HG03378 (cell line): ENCODE results near the gene ANP32B.
A peak's percentile ranks its signal among the peaks of the same experiment; 100 is the strongest.
"Not testable (repeated sequence)": the region's sequence is repeated elsewhere in the genome, so short reads cannot be mapped to it uniquely, and the experiment has no call there.

Source experiments
- ATAC-seq: cut with Tn5 transposase; IDR thresholded peaks from one replicate; pipeline ENCODE4 v1.9.1; 2021; ENCODE audit warnings: mild to moderate bottlenecking, moderate library complexity; ENCODE audit not compliant: unreplicated experiment

Gene ANP32B

GRCh38 chr9:97982683-97983588 lies at the start of gene ANP32B:
Gene ANP32B, plus strand, starts transcription at chr9:97983341. Its CDS starts 215 bp downstream, at chr9:97983556.
- peak; percentile 55 for ATAC-seq

GRCh38 chr9:97934321-97935115 lies 48.6 kb upstream of the ANP32B start:
- ATAC-seq: no peak

GRCh38 chr9:97935276-97935675 lies 47.9 kb upstream of the ANP32B start:
- ATAC-seq: no peak

GRCh38 chr9:97936998-97937397 lies 46.1 kb upstream of the ANP32B start:
- ATAC-seq: no peak

- ATAC-seq: no peak
Observed at GRCh38 chr9:97938081-97938644, 45.0 kb upstream of the ANP32B start, which contains the start of gene HEMGN. Gene HEMGN, minus strand, starts transcription at chr9:97938172. Its CDS starts 36 bp downstream, at chr9:97938136.

GRCh38 chr9:97940233-97940632 lies 42.9 kb upstream of the ANP32B start:
- no peak for ATAC-seq

GRCh38 chr9:97940741-97941140 lies 42.4 kb upstream of the ANP32B start:
- ATAC-seq: no peak

- ATAC-seq: no peak
Observed at GRCh38 chr9:97941323-97941722, 41.8 kb upstream of the ANP32B start.

GRCh38 chr9:97943308-97943855 lies 39.8 kb upstream of the ANP32B start:
- no peak for ATAC-seq

GRCh38 chr9:97944612-97945011 lies 38.5 kb upstream of the ANP32B start:
- no peak for ATAC-seq

GRCh38 chr9:97945470-97945869 lies 37.7 kb upstream of the ANP32B start:
- not testable (repeated sequence) for ATAC-seq

- not testable (repeated sequence) for ATAC-seq
Observed at GRCh38 chr9:97947094-97947493, 36.0 kb upstream of the ANP32B start.

GRCh38 chr9:97950873-97951272 lies 32.3 kb upstream of the ANP32B start:
- not testable (repeated sequence) for ATAC-seq

- ATAC-seq: peak; percentile 63
Observed at GRCh38 chr9:97954550-97954989, 28.6 kb upstream of the ANP32B start.

- no peak for ATAC-seq
Observed at GRCh38 chr9:97956331-97956730, 26.8 kb upstream of the ANP32B start.

GRCh38 chr9:97958812-97959511 lies 24.2 kb upstream of the ANP32B start:
- no peak for ATAC-seq

- ATAC-seq: no peak
Observed at GRCh38 chr9:97959585-97959984, 23.6 kb upstream of the ANP32B start.

GRCh38 chr9:97960678-97961328 lies 22.3 kb upstream of the ANP32B start:
- ATAC-seq: not testable (repeated sequence)

- ATAC-seq: no peak
Observed at GRCh38 chr9:97961361-97961760, 21.8 kb upstream of the ANP32B start.

- ATAC-seq: no peak
Observed at GRCh38 chr9:97962136-97962535, 21.0 kb upstream of the ANP32B start.
